Stimulated activated CD8-positive, alpha-beta memory T cell treated with anti-CD3 and anti-CD28 coated beads, Interleukin-7, amount 100 ng/mL, for 24 hours (primary cell): ENCODE results near the gene NLGN2.

ENCODE experiments used
- DNase-seq: peaks from one replicate; pipeline ENCODE4 v3.0.0-alpha.2; 2020; ENCODE audit warnings: low read depth

NLGN2 gene

DNA sequence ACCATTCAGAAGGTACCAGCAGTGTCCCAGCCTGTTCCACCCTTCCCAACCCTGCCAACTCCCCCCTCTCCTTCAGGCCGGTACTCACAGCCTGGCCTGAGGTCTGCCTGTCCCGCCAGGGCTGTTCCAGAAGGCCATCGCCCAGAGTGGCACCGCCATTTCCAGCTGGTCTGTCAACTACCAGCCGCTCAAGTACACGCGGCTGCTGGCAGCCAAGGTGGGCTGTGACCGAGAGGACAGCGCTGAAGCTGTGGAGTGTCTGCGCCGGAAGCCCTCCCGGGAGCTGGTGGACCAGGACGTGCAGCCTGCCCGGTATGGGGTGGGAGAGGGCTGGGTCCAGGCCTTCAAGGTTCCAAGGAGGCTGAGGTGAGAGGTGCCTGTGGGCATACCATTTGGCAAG lies 7.2 kb downstream of the NLGN2 start:
- DNase-seq: no peak

- DNase-seq: no peak
These were observed 8.1 kb downstream of the NLGN2 start for GRCh38 chr17:7415784-7416183.

GRCh38 chr17:7416323-7416722 lies 8.7 kb downstream of the NLGN2 start:
- no peak for DNase-seq

- no peak for DNase-seq
These were observed 9.5 kb downstream of the NLGN2 start for GRCh38 chr17:7417056-7417655.

- DNase-seq: no peak
These were observed 11.0 kb downstream of the NLGN2 start for GRCh38 chr17:7418472-7419152.

DNA sequence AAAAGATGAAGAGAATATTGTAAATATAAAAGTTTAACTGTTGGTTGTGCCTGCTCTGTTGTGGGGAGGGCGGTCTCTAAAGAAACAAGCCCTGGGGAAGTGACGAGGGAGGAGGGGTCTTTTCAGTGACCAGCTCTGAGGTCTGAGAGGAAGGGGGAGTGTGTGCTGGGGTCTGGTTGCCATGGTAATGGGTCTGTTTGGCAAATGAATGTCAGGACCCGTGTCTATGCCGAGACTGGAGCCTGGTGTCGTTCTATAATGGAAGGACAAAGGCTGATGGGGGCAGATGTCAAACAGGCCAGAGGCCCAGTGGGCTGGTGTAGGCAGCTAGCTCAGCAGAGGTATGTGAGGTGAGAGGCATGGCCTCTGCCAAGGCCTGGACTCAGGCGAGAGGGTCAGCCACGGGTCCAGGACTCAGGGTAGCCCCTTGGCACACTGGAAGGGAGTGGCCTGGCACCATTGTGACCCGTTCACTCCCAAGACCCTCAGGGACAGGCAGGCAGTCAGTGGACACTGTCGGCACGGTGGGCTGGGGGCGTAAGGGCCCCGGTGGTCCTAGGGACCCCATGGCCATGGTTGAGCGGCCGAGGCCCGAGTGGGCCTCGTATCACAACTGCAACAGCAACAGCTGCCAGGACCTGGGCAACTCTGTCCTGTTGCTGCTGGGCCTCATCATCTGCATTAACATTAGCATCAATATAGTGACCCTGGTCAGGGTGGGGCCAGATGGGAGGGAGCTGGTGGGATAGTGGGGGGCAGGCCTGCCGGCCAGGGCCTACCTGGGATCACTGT lies 12.4 kb downstream of the NLGN2 start, which contains the start of gene SPEM1:
Gene SPEM1, plus strand, starts transcription at position 506 of the 792 bp plus-strand sequence. Its CDS starts 61 bp downstream, at position 567.
- no peak for DNase-seq

DNA sequence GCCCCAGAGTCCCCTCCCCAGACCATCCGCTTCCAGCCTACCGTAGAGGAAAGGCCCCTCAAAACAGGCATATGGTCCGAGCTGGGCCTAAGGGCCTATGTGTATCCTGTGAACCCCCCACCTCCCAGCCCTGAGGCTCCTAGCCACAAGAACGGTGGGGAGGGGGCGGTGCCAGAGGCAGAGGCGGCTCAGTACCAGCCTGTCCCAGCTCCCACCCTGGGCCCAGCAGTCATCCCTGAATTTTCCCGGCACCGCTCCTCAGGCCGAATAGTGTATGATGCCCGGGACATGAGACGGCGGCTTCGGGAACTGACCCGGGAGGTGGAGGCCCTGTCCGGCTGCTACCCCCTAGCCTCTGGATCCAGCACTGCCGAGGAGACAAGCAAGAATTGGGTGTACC lies 13.5 kb downstream of the NLGN2 start:
- no peak for DNase-seq

DNA sequence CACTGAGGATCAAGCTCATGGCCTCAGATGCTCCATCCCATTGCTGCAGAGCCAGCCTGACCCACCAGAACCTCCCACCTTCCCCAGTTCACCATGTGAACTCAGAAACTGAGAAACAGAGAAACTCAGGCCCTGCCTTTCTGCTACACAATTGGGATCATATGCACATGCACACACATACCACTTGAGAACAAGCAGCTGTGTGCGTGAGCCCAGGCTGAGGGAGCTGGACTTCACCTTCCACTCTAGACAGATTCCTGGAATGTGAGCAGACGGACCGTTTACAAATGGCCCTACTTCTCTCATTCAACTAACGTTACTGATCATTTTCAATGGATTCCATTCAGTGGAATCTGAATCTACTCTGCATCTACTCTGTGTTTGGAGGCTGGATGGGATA lies 16.0 kb downstream of the NLGN2 start:
- DNase-seq: no peak

DNA sequence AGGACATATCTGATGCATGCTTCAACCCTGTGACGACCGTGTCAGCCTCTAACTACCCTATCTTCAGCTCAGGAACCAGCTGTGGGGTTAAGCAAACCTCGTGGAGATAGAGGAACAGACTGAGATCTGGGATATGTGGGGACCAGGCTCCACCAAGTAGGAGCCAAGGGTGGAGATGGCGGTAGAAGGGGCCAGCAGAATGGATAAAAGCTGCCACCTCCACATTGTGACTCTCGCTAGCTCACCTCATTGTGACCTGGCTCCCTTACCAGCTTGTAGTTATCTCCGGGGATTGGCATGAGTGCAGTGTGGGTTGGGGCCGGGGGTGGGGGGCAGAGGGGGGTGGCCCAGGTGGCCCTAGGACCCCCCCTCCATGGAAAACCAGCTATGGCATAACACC lies 17.7 kb downstream of the NLGN2 start, which contains the start of gene SPEM2:
Gene SPEM2, plus strand, starts transcription at position 301 of the 400 bp plus-strand sequence. Its CDS starts 73 bp downstream, at position 374.
- DNase-seq: no peak

DNA sequence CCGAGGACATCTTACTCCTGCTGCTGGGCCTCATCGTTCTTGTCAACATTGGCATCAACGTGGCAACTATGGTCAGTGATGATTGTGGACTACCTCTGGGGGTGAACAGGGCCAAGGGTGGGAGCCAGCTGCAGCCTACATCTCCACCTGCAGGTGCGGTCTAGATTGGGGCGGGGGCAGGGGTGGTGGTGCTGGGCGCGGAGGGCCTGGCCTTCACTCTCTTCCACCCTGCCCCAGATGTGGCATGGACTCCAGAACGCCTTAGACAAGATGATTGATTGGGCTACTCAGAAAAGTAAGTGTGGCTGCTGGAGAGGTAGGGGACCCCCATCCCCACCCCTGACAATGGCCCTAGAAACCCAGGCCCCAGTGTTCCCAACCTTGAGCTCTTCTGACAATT lies 18.1 kb downstream of the NLGN2 start:
- DNase-seq: no peak

- no peak for DNase-seq
These were observed 18.7 kb downstream of the NLGN2 start for GRCh38 chr17:7426203-7426863.

DNA sequence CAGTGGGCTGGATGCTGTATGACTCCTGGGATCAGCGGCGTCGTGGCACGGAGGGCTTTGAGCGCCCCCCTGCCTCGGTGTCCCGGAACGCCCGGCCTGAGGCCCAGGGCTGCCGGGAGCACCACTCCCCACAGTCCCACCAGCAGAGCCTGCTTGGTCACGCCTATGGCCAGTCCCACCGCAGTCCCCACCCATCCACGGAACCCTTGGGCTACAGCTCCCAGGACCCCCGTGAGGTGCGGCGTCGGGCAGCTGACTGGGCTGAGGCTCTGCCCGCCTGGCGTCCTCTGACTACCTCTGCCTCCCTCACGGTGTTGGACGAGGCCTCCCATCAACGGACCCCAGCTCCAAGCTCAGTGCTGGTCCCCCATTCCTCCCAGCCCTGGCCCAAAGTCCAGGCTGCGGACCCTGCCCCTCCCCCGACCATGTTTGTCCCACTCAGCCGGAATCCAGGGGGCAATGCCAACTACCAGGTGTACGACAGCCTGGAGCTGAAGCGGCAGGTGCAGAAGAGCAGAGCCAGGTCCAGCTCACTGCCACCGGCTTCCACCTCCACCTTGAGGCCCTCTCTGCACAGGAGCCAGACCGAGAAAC lies 19.3 kb downstream of the NLGN2 start:
- DNase-seq: no peak

- no peak for DNase-seq
These were observed 19.9 kb downstream of the NLGN2 start for GRCh38 chr17:7427549-7427948.

- DNase-seq: no peak
These were observed 20.9 kb downstream of the NLGN2 start, which contains the start of gene SPEM3 for GRCh38 chr17:7428557-7428956. SPEM3 (plus strand) TSS chr17:7428857; CDS start chr17:7428903, 46 bp downstream.

DNA sequence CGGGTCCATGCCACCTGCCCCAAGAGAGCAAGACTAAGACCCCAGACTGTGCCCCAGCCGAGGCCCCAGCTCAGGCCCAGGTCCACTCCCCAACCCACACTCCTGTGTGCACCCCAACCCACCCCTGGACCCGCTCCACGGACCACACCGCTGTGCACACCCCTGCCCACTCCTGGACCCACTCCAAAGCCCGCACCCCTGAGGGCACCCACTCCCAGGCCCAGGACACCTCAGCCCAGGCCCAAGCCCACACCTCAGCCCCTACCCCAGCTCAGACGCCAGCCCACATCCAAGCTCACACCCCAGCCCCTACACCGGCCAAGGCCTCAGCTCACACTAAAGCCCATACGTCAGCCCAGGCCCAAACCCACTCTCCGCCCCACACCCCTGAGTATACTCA lies 22.1 kb downstream of the NLGN2 start:
- DNase-seq: no peak

GRCh38 chr17:7431231-7431630 lies 23.6 kb downstream of the NLGN2 start:
- DNase-seq: no peak

GRCh38 chr17:7432296-7432695 lies 24.7 kb downstream of the NLGN2 start:
- DNase-seq: no peak

DNA sequence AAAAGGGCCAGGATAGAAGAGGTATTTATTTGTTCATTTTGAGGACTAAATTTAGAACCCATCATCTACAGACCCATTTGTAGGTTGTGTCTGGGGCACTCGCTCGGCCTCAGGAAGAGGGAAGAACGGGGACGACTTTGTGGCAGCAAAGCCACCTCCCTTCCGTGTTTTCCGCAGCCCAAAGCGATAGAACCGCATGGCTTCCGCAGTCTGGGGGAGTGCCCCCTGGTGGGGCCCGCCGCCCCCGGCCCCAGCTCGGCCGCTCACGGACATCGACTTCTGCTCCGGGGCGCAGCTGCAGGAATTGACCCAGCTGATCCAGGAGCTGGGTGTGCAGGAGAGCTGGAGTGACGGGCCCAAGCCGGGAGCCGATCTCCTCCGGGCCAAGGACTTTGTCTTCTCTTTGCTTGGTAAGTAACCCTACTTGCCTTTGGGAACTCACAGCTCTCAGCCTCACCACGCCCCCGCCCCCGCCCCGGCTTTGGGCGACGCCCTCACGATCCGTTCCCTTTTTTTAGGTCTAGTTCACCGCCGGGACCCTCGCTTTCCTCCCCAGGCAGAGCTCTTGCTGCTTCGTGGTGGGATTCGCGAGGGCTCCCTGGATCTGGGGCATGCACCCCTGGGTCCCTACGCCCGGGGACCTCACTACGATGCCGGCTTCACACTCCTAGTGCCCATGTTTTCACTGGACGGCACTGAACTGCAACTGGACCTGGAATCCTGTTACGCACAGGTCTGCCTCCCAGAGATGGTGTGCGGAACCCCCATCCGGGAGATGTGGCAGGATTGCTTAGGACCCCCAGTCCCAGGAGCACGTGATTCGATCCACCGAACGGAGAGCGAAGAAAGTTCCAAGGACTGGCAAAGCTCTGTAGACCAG lies 28.3 kb downstream of the NLGN2 start:
- DNase-seq: no peak

DNA sequence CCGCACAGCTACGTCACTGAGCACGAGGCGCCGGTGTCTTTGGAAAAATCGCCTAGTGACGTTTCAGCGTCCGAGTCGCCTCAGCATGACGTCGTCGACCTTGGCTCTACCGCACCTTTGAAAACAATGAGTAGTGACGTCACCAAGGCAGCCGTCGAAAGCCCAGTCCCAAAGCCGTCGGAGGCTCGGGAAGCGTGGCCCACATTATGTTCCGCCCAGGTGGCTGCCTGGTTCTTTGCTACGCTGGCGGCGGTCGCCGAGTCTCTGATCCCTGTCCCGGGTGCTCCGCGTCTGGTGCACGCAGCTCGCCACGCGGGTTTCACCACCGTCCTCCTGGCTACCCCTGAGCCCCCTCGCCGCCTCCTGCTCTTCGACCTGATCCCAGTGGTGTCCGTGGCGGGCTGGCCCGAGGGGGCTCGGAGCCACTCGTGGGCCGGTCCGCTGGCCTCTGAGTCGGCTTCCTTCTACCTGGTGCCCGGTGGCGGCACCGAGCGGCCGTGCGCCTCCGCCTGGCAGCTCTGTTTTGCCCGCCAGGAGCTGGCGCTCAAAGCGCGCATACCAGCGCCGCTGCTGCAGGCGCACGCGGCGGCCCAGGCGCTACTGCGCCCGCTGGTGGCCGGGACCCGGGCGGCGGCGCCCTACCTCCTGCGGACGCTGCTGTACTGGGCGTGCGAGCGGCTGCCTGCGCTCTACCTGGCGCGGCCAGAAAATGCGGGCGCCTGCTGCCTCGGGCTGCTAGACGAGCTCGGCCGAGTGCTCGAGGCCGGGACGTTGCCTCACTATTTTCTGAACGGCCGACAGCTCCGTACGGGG lies 29.1 kb downstream of the NLGN2 start:
- DNase-seq: peak; percentile 31

DNA sequence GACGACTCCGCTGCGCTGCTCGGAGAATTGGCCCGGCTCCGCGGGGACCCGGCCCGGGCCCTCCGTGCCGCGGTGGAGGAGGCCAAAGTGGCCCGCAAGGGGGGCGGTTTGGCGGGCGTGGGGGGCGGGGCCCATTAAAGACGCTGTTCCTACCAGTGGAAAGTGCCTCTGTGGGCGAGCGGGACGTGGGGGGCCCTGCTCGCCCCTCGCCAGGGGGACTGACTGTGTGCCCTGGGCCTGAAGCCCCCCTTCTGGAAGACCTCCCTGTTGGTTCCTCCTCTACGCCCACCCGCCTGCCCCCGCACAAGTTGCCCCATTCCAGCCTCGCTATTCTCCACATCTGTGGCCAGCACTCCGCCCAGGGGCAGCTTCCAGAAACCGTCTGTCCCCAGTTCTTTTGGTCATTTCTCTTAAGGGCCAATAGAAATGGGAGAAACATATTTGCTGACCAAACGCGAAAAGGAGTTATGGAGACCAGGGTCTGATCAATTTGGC lies 29.8 kb downstream of the NLGN2 start:
- DNase-seq: no peak
